Stimulated activated memory B cell treated with anti-CD40 and anti-IgM and Interleukin-4, amounts not matched to agents 10 μg/mL and 1 μg/mL and 100 μg/mL, for 72 hours (primary cell): Measurements from ENCODE around the gene DEF6.

Source experiments
- ATAC-seq: fragments of 150-1000 bp; cut with Tn5 transposase; 2 replicates; pipeline ENCODE4 v1.10.0; 2021
- H3K27ac Mint-ChIP-seq: one replicate; pipeline ENCODE4 v1.8.0; 2022; ENCODE audit warnings: mild to moderate bottlenecking, mixed read lengths
- H3K27me3 Mint-ChIP-seq: one replicate; pipeline ENCODE4 v1.8.0; 2022; ENCODE audit warnings: mixed read lengths
- H3K36me3 Mint-ChIP-seq: one replicate; pipeline ENCODE4 v1.8.0; 2022; ENCODE audit warnings: mixed read lengths
- H3K4me1 Mint-ChIP-seq: one replicate; pipeline ENCODE4 v1.8.0; 2022; ENCODE audit warnings: mixed read lengths
- H3K4me3 Mint-ChIP-seq: one replicate; pipeline ENCODE4 v1.8.0; 2022; ENCODE audit warnings: mild to moderate bottlenecking, moderate library complexity, mixed read lengths
- H3K9me3 Mint-ChIP-seq: one replicate; pipeline ENCODE4 v1.8.0; 2022; ENCODE audit warnings: mixed read lengths

The DEF6 gene

GRCh38 chr6:35343092-35343834 lies 45.6 kb downstream of the DEF6 start:
- Mint-ChIP-seq H3K4me1 (peaks cover 49% of the 10 kb centered on the region), H3K36me3 (peaks cover 11% of the 10 kb centered on the region), H3K4me3 (peak overlapping the region; percentile 84), H3K27ac (peak overlapping the region; percentile 74), H3K27me3 (no peaks in the 10 kb centered on the region), H3K9me3 (no peaks in the 10 kb centered on the region)
- no peak for ATAC-seq

GRCh38 chr6:35343835-35344550 lies 46.4 kb downstream of the DEF6 start:
- Mint-ChIP-seq H3K36me3 (peaks cover 17% of the 10 kb centered on the region), H3K4me3 (peak overlapping the region; percentile 84), H3K27ac (peak overlapping the region; percentile 74), H3K9me3 (no peaks in the 10 kb centered on the region), H3K4me1 (peaks cover 50% of the 10 kb centered on the region), H3K27me3 (no peaks in the 10 kb centered on the region)
- no peak for ATAC-seq

- peaks cover 50% of the 10 kb centered on the region for H3K36me3 Mint-ChIP-seq
- H3K27me3 Mint-ChIP-seq = no peaks in the 10 kb centered on the region
- ATAC-seq = no peak
- peak overlapping the region; percentile 87 for H3K27ac Mint-ChIP-seq
- H3K4me1 Mint-ChIP-seq = peaks cover 45% of the 10 kb centered on the region
- H3K4me3 Mint-ChIP-seq = no peak overlapping the region
- H3K9me3 Mint-ChIP-seq = no peaks in the 10 kb centered on the region
These were observed 53.8 kb downstream of the DEF6 start for GRCh38 chr6:35351422-35351821.

DNA sequence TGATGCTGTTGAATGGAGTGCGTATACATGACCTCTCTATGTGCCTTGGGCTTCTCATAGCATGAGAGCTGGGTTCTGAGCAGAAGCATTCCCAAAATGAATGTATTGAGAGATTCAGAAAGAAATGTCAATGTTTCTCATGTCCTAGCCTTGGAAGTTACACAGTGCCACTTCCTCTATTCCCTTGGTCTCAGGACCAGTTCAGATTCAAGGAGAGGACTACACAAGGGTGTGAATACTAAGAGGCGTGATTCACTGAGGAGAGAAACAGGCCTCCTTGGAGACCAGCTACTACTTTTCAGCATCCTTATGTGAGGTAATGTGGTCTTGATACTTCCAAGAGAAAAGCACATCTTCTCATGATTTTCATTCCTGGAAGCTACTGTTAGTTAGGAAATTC lies 55.1 kb downstream of the DEF6 start:
- Mint-ChIP-seq H3K4me3 (no peak overlapping the region), H3K36me3 (peaks cover 55% of the 10 kb centered on the region), H3K27ac (no peak overlapping the region), H3K27me3 (no peaks in the 10 kb centered on the region), H3K9me3 (no peaks in the 10 kb centered on the region), H3K4me1 (peaks cover 45% of the 10 kb centered on the region)
- ATAC-seq = no peak

DNA sequence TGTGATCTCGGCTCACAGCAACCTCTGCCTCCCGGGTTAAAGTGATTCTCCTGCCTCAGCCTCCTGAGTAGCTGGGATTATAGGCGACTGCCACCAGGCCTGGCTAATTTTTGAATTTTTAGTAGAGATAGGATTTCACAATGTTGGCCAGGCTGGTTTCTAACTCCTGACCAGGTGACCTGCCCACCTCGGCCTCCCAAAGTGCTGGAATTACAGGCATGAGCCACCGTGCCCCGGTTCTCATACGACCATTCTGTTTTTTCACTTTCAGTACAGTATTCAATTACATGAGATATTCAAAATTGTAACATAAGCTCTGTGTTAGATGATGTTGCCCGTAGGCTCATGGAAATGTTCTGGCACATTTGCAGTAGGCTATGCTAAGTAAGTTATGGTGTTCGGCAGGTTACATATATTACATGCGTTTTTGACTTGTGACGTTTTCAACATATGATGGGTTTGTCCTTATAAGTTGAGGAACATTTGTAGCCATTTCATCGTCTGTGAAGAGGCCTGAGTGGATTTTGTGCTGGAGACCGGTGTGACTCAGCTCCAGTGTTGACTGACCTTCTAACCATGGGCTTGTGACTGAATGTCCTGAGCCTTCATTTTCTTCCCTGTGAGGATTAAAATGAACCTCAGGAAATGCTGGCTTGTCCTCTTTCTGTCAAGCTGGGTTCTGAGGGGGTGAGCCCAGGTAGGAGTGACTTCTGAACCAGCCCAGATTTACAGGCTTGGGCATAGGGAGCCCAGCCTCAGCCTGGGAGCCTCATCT lies 56.9 kb downstream of the DEF6 start:
- Mint-ChIP-seq H3K9me3 (no peaks in the 10 kb centered on the region), H3K4me1 (peaks cover 39% of the 10 kb centered on the region), H3K27ac (no peak overlapping the region), H3K27me3 (no peaks in the 10 kb centered on the region), H3K36me3 (peaks cover 60% of the 10 kb centered on the region), H3K4me3 (no peak overlapping the region)
- ATAC-seq = no peak

DNA sequence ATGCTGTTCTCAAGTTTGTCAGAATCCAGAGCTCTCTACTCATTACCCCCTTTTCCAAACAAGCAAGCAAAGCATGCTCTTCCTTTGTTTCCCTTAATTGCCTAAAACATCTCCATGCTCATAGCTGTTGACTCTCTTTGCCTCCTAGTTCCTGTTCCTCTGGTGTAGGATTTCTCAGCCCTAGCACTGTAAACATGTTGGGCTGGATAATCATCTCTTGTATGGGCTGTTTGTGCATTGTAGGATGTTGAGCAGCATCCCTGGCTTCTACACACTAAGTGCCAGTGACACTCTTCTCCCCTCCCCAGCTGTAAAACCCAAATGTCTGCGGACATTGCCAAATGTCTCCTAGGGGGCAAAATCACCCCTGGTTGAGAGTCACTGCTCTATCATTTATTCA lies 58.8 kb downstream of the DEF6 start:
- Mint-ChIP-seq H3K36me3 (peaks cover 46% of the 10 kb centered on the region), H3K4me1 (peaks cover 48% of the 10 kb centered on the region), H3K4me3 (no peak overlapping the region), H3K27me3 (no peaks in the 10 kb centered on the region), H3K27ac (no peak overlapping the region), H3K9me3 (no peaks in the 10 kb centered on the region)
- no peak for ATAC-seq

GRCh38 chr6:35357677-35358076 lies 60.1 kb downstream of the DEF6 start:
- Mint-ChIP-seq H3K27ac (no peak overlapping the region), H3K4me1 (peaks cover 61% of the 10 kb centered on the region), H3K9me3 (no peaks in the 10 kb centered on the region), H3K36me3 (peaks cover 40% of the 10 kb centered on the region), H3K27me3 (no peaks in the 10 kb centered on the region), H3K4me3 (no peak overlapping the region)
- ATAC-seq = no peak

DNA sequence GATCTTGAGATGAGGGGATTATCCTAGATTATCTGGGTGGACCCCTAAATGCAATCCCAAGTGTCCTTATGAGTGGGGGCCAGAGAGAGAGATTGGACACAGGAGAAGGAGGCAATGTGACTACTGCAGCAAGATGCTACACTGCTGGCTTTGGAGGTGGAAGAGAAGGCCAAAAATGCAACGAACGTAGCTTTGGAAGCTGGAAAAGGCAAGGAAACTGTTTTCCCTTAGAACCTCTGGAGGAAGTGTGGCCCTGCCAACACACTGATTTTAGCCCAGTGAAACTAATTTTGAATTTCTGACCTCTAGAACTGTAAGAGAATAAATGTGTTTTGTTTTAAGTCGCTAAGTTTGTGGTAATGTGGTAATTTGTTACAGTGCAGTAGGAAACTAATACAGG lies 60.5 kb downstream of the DEF6 start:
- H3K27ac Mint-ChIP-seq = no peak overlapping the region
- peaks cover 36% of the 10 kb centered on the region for H3K36me3 Mint-ChIP-seq
- H3K27me3 Mint-ChIP-seq = no peaks in the 10 kb centered on the region
- H3K9me3 Mint-ChIP-seq = no peaks in the 10 kb centered on the region
- H3K4me1 Mint-ChIP-seq = peaks cover 61% of the 10 kb centered on the region
- no peak overlapping the region for H3K4me3 Mint-ChIP-seq
- ATAC-seq = no peak

DNA sequence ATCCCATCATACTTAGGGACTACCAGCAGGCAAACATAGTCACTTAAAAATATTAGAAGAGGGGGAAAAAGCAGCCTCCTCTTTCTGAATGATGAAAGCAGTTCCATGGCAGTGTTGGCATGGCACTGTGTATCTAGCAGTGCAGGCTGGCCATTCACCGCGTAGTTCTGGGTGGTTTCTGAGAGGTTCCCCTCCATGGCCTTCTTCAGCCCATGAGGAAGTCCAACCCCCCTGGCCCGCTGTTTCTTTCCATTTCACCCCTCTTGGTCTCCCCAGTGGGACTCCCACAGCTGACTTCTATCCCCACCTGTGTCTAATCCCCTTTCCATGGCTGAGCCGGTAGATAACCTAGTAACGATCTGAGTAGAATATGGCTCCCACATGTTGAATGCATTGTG lies 61.7 kb downstream of the DEF6 start:
- Mint-ChIP-seq H3K27ac (no peak overlapping the region), H3K9me3 (no peaks in the 10 kb centered on the region), H3K4me1 (peaks cover 59% of the 10 kb centered on the region), H3K4me3 (no peak overlapping the region), H3K27me3 (no peaks in the 10 kb centered on the region), H3K36me3 (peaks cover 29% of the 10 kb centered on the region)
- no peak for ATAC-seq

DNA sequence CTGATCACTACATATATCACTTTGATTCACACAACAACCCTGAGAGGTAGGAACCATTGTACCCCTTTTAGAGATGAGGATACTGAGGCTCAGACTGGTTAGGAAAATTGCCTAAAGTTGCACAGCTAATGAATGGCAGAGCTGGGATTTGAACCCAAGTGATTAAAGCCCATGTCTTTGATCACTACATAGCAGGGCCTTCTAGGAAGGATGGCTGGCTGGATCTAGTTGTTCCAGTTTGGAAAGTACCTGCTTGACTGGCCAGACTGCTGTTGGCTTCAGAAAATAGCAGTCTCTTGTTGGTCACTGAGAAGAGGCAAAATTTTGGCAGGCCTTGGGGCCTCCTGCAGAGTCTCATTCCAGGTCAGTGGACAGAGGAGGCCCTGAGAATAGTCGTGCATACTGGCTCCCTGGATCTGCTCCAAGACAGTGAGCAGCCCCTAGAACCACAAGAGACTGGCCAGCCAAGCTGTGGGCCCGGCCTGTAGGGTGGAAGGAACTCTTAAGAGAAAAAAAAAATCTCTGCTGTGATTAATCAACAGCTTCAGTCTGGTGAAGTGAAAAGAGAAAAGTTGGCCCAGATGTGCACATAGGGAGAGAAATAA lies 62.2 kb downstream of the DEF6 start:
- ATAC-seq = no peak
- Mint-ChIP-seq H3K4me1 (peaks cover 59% of the 10 kb centered on the region), H3K36me3 (peaks cover 29% of the 10 kb centered on the region), H3K27ac (no peak overlapping the region), H3K27me3 (no peaks in the 10 kb centered on the region), H3K9me3 (no peaks in the 10 kb centered on the region), H3K4me3 (no peak overlapping the region)

GRCh38 chr6:35360349-35361138 lies 62.9 kb downstream of the DEF6 start:
- Mint-ChIP-seq H3K4me3 (no peak overlapping the region), H3K36me3 (peaks cover 31% of the 10 kb centered on the region), H3K9me3 (no peaks in the 10 kb centered on the region), H3K4me1 (peaks cover 61% of the 10 kb centered on the region), H3K27me3 (no peaks in the 10 kb centered on the region), H3K27ac (peak overlapping the region; percentile 29)
- ATAC-seq = no peak

GRCh38 chr6:35362200-35362599 lies 64.6 kb downstream of the DEF6 start:
- Mint-ChIP-seq H3K27me3 (no peaks in the 10 kb centered on the region), H3K27ac (peak overlapping the region; percentile 5), H3K4me1 (peaks cover 68% of the 10 kb centered on the region), H3K36me3 (peaks cover 33% of the 10 kb centered on the region), H3K9me3 (no peaks in the 10 kb centered on the region), H3K4me3 (no peak overlapping the region)
- ATAC-seq = no peak

DNA sequence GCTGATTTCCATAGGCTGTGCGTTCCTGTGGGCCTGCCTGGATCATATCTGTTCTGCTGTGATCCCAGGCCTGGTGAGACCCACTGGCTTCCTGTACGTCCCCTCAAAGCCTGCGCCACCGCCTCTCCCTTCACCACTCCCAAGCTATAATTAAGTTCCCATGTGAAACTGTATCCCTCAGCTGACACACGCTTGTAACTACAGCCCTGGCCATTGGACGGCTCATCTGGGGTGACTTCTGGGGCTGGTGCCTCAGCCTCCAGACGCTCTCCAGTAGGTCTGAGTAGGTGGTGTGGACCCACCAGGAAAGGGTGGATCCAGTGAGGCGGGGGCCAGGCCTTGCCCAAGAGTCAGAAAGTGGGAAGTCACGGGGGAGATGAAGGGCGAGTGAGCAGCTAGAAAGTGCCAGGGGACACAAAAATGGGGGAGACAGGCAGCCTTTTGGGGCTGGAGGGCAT lies 65.7 kb downstream of the DEF6 start:
- Mint-ChIP-seq H3K27me3 (no peaks in the 10 kb centered on the region), H3K9me3 (no peaks in the 10 kb centered on the region), H3K4me3 (no peak overlapping the region), H3K4me1 (peaks cover 71% of the 10 kb centered on the region), H3K36me3 (peaks cover 26% of the 10 kb centered on the region), H3K27ac (peak overlapping the region; percentile 5)
- no peak for ATAC-seq

GRCh38 chr6:35365594-35366203 lies 68.1 kb downstream of the DEF6 start:
- Mint-ChIP-seq H3K36me3 (peaks cover 20% of the 10 kb centered on the region), H3K27ac (peak overlapping the region; percentile 3), H3K4me1 (peaks cover 70% of the 10 kb centered on the region), H3K27me3 (no peaks in the 10 kb centered on the region), H3K9me3 (no peaks in the 10 kb centered on the region), H3K4me3 (no peak overlapping the region)
- ATAC-seq = no peak
